Hepatocyte (in vitro differentiated cells): ENCODE results near the gene TXNRD1. TPM values are rescaled to one million over a fixed set of nuclear protein-coding genes. Genes with fewer than 3 reads are reported as not detected.

Experiments
- DNase-seq: peaks from one replicate; pipeline ENCODE4 v3.0.0-alpha.2; 2016; ENCODE audit warnings: low spot score
- H2AFZ ChIP-seq: fragments of 200-600 bp; sonication (generic); 2 replicates; pipeline ENCODE4 v1.6.0; 2016; ENCODE audit warnings: antibody characterized with exemption, mild to moderate bottlenecking
- H3K27ac ChIP-seq: fragments of 200-600 bp; sonication (generic); 2 replicates; pipeline ENCODE4 v1.5.1; 2016; ENCODE audit warnings: mild to moderate bottlenecking
- H3K27me3 ChIP-seq: fragments of 200-600 bp; sonication (generic); 2 replicates; pipeline ENCODE4 v1.6.1; 2016
- H3K36me3 ChIP-seq: fragments of 200-600 bp; sonication (generic); replicated peaks from 2 replicates; pipeline ENCODE4 v1.5.1; 2016; ENCODE audit warnings: low read depth; ENCODE audit not compliant: insufficient read depth
- H3K4me1 ChIP-seq: fragments of 200-600 bp; sonication (generic); 2 replicates; pipeline ENCODE4 v1.5.1; 2016; ENCODE audit warnings: mild to moderate bottlenecking, moderate library complexity; ENCODE audit not compliant: insufficient read depth
- H3K4me2 ChIP-seq: fragments of 200-600 bp; sonication (generic); 2 replicates; pipeline ENCODE4 v1.6.0; 2016
- H3K4me3 ChIP-seq: fragments of 200-600 bp; sonication (generic); 2 replicates; pipeline ENCODE4 v1.5.1; 2016; ENCODE audit warnings: mild to moderate bottlenecking
- H3K79me2 ChIP-seq: fragments of 200-600 bp; sonication (generic); 2 replicates; pipeline ENCODE4 v1.6.0; 2017; ENCODE audit warnings: mild to moderate bottlenecking
- H3K9me2 ChIP-seq: fragments of 200-600 bp; sonication (generic); replicated peaks from 2 replicates; pipeline ENCODE4 v1.6.0; 2017; ENCODE audit warnings: mild to moderate bottlenecking; ENCODE audit not compliant: insufficient read depth
- H3K9me3 ChIP-seq: fragments of 200-600 bp; sonication (generic); 2 replicates; pipeline ENCODE4 v1.5.1; 2016; ENCODE audit warnings: low read depth, mild to moderate bottlenecking
- H4K20me1 ChIP-seq: fragments of 200-600 bp; sonication (generic); 2 replicates; pipeline ENCODE4 v1.6.0; 2016; ENCODE audit warnings: mild to moderate bottlenecking; ENCODE audit not compliant: insufficient read depth, poor library complexity, severe bottlenecking
- EZH2 ChIP-seq: fragments of 200-600 bp; sonication (generic); IDR thresholded peaks from 2 replicates; pipeline ENCODE4 v1.6.1; 2016; ENCODE audit warnings: antibody characterized with exemption, mild to moderate bottlenecking, borderline replicate concordance
- EZH2phosphoT487 ChIP-seq: fragments of 200-600 bp; sonication (generic); IDR thresholded peaks from one replicate; pipeline ENCODE4 v1.6.1; 2018; ENCODE audit warnings: antibody characterized with exemption, mild to moderate bottlenecking, low read depth, moderate library complexity; ENCODE audit not compliant: unreplicated experiment, severe bottlenecking
- WGBS: methylation state at CpG from one replicate; pipeline ENCODE4 v1.1.6; 2016; ENCODE audit warnings: low lambda C conversion rate; ENCODE audit errors: missing lambda C conversion rate; 5-methylcytosine and 5-hydroxymethylcytosine counted together
- polyA plus RNA-seq: library from polyadenylated mRNA; unstranded; fragments of >200 nt; fragmentation: Nextera tagmentation; extraction: Ambion mirVana; gene quantifications from 2 replicates; pipeline ENCODE4 v1.2.1, GENCODE V29; 2016
- total RNA-seq: library from RNA; depleted of rRNA; stranded (reverse); fragments of >200 nt; gene quantifications from 2 replicates; pipeline ENCODE4 v1.2.3, GENCODE V29; 2014
- TF ChIP-seq, protein P1 (sequence below): fragments of 200-600 bp; sonication (generic); IDR thresholded peaks from 2 replicates; pipeline ENCODE4 v1.5.1; 2016; ENCODE audit warnings: antibody characterized with exemption, mild to moderate bottlenecking; ENCODE audit not compliant: poor library complexity

TXNRD1 gene
- total and polyA plus RNA-seq, 2 experiments from 2014 or later = 49.8 to 113 TPM

DNA sequence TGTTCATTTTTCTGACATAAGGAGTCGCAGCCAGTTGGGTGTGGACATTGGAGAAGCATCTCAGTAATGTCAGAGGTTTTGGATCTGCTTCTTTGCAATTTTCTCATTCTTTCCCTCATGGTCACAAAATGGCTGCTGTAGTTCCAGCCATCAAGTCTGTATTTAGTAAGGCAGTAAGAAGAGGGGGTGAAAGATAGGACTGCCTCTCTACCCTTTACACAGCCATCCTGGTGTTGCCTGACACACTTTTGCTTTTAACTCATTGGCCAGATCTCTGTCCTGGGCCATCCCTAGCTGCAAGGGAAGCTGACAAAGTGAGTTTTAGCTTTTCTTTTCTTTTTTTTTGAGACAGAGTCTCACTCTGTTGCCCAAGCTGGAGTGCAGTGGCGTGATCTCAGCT lies 154.1 kb downstream of the TXNRD1 start:
- H3K9me2 ChIP-seq = no peaks in the 10 kb centered on the region
- no peak overlapping the region for H3K4me2 ChIP-seq
- 92% methylated on average over 2 of the region's 2 CpGs for WGBS
- DNase-seq = no peak
- H2AFZ ChIP-seq = no peak overlapping the region
- H3K4me1 ChIP-seq = no peaks in the 10 kb centered on the region
- H3K9me3 ChIP-seq = peaks cover 4% of the 10 kb centered on the region
- no peaks in the 10 kb centered on the region for H3K36me3 ChIP-seq
- H3K4me3 ChIP-seq = no peak overlapping the region
- H4K20me1 ChIP-seq = no peaks in the 10 kb centered on the region
- H3K27ac ChIP-seq = no peak overlapping the region
- no peaks in the 10 kb centered on the region for H3K27me3 ChIP-seq
- H3K79me2 ChIP-seq = no peaks in the 10 kb centered on the region
- TF ChIP-seq EZH2 (no peak), EZH2phosphoT487 (no peak)
- TF ChIP-seq, protein P1, sequence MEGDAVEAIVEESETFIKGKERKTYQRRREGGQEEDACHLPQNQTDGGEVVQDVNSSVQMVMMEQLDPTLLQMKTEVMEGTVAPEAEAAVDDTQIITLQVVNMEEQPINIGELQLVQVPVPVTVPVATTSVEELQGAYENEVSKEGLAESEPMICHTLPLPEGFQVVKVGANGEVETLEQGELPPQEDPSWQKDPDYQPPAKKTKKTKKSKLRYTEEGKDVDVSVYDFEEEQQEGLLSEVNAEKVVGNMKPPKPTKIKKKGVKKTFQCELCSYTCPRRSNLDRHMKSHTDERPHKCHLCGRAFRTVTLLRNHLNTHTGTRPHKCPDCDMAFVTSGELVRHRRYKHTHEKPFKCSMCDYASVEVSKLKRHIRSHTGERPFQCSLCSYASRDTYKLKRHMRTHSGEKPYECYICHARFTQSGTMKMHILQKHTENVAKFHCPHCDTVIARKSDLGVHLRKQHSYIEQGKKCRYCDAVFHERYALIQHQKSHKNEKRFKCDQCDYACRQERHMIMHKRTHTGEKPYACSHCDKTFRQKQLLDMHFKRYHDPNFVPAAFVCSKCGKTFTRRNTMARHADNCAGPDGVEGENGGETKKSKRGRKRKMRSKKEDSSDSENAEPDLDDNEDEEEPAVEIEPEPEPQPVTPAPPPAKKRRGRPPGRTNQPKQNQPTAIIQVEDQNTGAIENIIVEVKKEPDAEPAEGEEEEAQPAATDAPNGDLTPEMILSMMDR = no peak

DNA sequence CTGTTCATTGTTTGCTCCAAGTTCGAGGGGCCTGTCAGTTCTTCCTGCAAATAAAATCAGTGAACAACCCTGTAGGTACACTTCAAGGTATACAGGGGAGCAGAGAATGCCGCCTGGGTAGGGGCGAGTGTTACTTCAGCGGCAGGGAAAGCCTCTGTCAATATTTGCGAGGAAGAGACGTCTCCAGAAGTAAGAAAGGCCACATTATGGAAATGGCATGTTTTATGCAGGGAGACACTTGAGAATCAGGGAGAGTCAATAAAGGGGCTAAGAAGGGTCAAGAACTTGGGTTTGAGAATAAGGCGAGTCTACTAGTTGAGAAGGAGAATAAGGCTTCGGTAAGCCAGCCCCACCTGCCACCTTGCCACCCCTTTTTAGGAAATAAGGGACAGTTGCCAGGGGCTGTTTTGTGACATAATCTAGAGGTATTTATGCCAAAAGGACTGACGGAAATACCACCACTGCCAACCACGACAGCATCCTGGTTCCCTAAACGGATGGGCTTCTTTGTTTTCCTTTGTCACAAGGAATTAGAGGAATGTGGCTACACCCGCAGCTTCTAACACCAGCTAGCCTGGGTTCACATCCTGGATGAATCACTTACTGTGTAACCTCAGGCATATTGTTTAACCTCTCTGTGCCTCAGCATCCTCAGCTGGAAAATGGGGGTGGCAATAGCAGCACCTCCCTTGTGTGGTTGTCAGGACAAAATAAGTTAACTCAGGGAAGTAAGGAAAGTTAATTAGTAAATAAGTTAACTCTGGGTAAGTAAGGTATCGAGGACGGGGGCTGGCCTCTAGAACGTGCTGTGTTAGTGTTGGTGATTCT lies 155.7 kb downstream of the TXNRD1 start:
- Histone ChIP-seq H2AFZ (no peak overlapping the region), H3K27me3 (no peaks in the 10 kb centered on the region), H3K9me3 (peaks cover 4% of the 10 kb centered on the region), H3K27ac (no peak overlapping the region), H3K9me2 (no peaks in the 10 kb centered on the region), H3K79me2 (no peaks in the 10 kb centered on the region), H3K4me2 (no peak overlapping the region), H3K4me1 (no peaks in the 10 kb centered on the region), H3K36me3 (no peaks in the 10 kb centered on the region), H4K20me1 (no peaks in the 10 kb centered on the region), H3K4me3 (no peak overlapping the region)
- 46% methylated on average over 15 of the region's 15 CpGs for WGBS
- TF ChIP-seq, protein P1 = no peak
- TF ChIP-seq EZH2 = no peak
- no peak for TF ChIP-seq EZH2phosphoT487
- DNase-seq = no peak

DNA sequence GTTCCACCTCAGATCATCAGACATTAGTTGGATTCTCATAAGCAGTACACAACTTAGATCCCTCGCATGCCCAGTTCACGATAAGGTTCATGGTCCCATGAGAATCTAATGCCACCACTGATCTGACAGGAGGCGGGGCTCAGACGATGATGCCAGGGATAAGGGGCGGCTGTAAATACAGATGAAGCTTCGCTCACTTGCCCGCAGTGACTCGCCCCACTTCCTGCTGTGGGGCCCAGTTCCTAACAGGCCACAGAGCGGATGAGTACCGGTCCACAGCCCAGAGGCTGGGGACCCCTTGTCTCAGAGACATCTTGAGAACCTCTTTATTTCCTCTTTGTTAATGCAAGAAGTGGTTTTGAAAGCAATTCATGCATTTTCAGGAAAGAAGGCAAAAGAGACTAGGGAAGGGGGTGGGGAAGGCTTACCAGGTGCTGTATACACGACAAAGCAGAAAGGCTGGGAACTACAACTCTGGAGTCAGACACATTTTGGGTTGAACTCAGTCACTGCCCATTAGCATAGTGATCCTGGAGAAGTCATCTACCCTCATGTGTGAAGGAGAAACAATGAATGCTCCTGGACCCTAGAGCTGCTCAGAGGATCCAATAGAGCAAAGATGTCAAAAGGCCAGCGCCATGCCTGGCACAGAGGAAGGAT lies 156.6 kb downstream of the TXNRD1 start:
- no peak overlapping the region for H3K4me2 ChIP-seq
- H3K36me3 ChIP-seq = no peaks in the 10 kb centered on the region
- no peaks in the 10 kb centered on the region for H3K79me2 ChIP-seq
- H3K9me2 ChIP-seq = no peaks in the 10 kb centered on the region
- no peaks in the 10 kb centered on the region for H4K20me1 ChIP-seq
- no peak overlapping the region for H3K4me3 ChIP-seq
- H3K4me1 ChIP-seq = no peaks in the 10 kb centered on the region
- H3K27me3 ChIP-seq = no peaks in the 10 kb centered on the region
- H2AFZ ChIP-seq = no peak overlapping the region
- TF ChIP-seq EZH2phosphoT487 (no peak), EZH2 (no peak)
- TF ChIP-seq, protein P1 = no peak
- no peak overlapping the region for H3K27ac ChIP-seq
- H3K9me3 ChIP-seq = peaks cover 4% of the 10 kb centered on the region
- WGBS = 93% methylated on average over 12 of the region's 12 CpGs
- DNase-seq = no peak
